Stimulated activated effector memory CD8-positive, alpha-beta T cell treated with anti-CD3 and anti-CD28 coated beads, Interleukin-12 subunit alpha, Interleukin-12 subunit beta, amount 100 ng/mL, for 72 hours (primary cell): ENCODE data around the gene AMPD1.

Experiments used
- ATAC-seq: fragments of 150-1000 bp; cut with Tn5 transposase; 2 replicates; pipeline ENCODE4 v1.10.0; 2021
- DNase-seq, 2 donors: peaks; one replicate each; pipeline ENCODE4 v3.0.0; 2021 to 2022; ENCODE audit warnings: low spot score in 2 of 2
- H3K27ac Mint-ChIP-seq: one replicate; pipeline ENCODE4 v1.8.0; 2022; ENCODE audit warnings: mild to moderate bottlenecking, mixed read lengths
- H3K36me3 Mint-ChIP-seq: one replicate; pipeline ENCODE4 v1.8.0; 2022; ENCODE audit warnings: mild to moderate bottlenecking, mixed read lengths
- H3K4me1 Mint-ChIP-seq: one replicate; pipeline ENCODE4 v1.8.0; 2022; ENCODE audit warnings: mixed read lengths
- H3K4me3 Mint-ChIP-seq: one replicate; pipeline ENCODE4 v1.8.0; 2022; ENCODE audit warnings: mild to moderate bottlenecking, mixed read lengths
- H3K9me3 Mint-ChIP-seq: one replicate; pipeline ENCODE4 v1.8.0; 2022; ENCODE audit warnings: mixed read lengths

Gene AMPD1

DNA sequence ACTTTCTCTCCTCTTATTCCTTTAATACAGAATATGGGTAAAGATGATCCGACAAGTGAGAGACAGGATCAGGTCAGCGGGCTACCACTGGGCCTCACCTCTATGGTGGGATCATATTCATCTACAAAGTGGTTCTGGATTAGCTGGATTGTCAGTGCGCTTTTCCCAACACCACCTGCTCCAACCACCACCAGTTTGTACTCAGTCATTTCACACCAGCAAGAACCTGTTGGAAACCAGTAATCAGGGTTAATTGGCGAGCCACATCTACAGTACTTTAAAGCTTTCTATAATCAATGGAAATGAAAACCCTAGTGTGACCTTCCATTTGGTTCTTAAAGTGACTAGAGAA is 20.6 kb upstream of the AMPD1 start:
- H3K4me3 Mint-ChIP-seq: peak overlapping the region; percentile 94
- ATAC-seq (no peak), DNase-seq (no peak)
- peaks cover 97% of the 10 kb centered on the region for H3K36me3 Mint-ChIP-seq
- H3K9me3 Mint-ChIP-seq: no peaks in the 10 kb centered on the region
- peaks cover 19% of the 10 kb centered on the region for H3K4me1 Mint-ChIP-seq
- peak overlapping the region; percentile 100 for H3K27ac Mint-ChIP-seq

DNA sequence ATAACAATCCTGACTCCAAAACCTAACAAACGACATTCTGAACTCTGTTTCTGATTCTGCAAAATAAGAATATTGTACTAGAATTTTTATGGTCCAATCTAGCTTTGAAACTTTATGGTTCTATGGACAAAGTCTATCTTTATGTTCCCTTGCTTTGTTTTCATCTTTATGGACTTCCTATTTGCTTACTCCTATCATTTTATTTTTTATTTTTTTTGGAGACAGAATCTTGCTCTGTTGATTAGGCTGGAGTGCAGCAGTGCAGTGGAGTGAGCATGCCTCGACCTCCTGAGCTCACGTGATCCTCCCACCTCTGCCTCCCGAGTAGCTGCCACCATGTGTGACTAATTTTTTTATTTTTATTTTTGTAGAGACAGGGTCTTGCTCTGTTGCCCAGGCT is 17.6 kb upstream of the AMPD1 start:
- H3K36me3 Mint-ChIP-seq: peaks cover 97% of the 10 kb centered on the region

DNA sequence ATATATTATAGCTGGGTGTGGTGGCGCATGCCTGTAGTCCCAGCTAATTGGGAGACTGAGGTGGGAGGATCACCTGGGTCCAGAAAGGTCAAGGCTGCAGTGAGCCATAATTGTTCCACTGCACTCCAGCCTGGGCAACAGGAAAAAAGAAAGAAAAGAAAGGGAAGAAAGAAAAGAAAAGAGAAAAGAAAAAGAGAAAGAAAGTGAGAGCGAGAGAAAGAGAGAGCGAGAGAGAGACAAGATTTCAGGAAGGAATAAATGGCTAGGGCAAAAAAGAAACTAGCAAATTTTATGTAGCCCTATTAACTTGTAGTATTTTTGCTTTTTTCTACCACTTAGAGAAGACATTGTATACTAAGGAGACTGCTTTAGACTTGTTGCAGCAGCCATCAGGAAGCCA is 15.0 kb upstream of the AMPD1 start:
- H3K4me3 Mint-ChIP-seq: no peak overlapping the region
- DNase-seq: no peak
- H3K27ac Mint-ChIP-seq: no peak overlapping the region
- peaks cover 98% of the 10 kb centered on the region for H3K36me3 Mint-ChIP-seq
- ATAC-seq: no peak
- no peaks in the 10 kb centered on the region for H3K9me3 Mint-ChIP-seq
- peaks cover 6% of the 10 kb centered on the region for H3K4me1 Mint-ChIP-seq

More for the DNA sequence above, 17.6 kb upstream of the AMPD1 start:
- Mint-ChIP-seq H3K4me3 (no peak overlapping the region), H3K9me3 (no peaks in the 10 kb centered on the region), H3K4me1 (peaks cover 11% of the 10 kb centered on the region), H3K27ac (no peak overlapping the region)
- DNase-seq: no peak
- no peak for ATAC-seq

DNA sequence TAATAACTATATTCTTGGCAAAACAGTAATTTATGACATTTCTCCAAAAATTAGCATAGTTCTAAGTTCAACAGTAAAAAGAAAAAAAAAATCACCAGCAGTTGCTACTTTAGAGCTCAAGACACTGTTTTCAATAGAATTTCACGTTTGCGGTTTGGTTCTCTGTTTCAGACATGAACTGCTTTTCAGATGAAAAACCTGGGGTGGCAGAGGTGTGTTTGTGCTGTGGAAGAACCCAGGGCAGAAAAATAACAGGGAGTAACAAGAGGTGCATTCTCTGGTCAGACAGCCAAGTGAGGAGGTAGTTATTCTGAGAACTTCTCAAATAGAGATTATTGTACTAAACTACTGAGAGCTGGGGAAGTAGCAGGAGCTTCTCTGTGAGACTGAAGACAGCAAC is 12.3 kb upstream of the AMPD1 start:
- Mint-ChIP-seq H3K4me3 (no peak overlapping the region), H3K27ac (peak overlapping the region; percentile 7), H3K4me1 (no peaks in the 10 kb centered on the region), H3K9me3 (no peaks in the 10 kb centered on the region), H3K36me3 (peaks cover 81% of the 10 kb centered on the region)
- no peak for ATAC-seq
- no peak for DNase-seq

DNA sequence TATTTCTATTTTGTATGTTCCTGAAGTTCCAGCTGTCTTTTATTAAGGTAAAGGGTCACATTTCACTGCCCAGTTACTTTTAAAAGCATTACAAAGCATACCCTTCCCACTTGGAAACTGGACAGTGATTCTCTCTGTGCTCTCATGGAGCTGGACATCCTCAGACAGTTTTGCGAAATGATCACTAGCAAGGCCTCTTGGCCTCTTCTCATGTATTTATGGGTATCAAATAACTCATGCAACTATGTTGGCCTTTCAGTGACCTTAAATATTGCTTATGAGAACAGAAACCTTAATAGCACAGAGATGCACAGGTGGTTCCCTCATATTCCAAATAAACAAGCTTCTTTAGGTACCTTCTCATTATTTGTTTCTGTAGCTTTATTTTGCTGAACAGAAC is 7.9 kb upstream of the AMPD1 start:
- no peak for ATAC-seq
- H3K4me3 Mint-ChIP-seq: no peak overlapping the region
- H3K4me1 Mint-ChIP-seq: no peaks in the 10 kb centered on the region
- no peak for DNase-seq
- H3K27ac Mint-ChIP-seq: no peak overlapping the region
- peaks cover 37% of the 10 kb centered on the region for H3K36me3 Mint-ChIP-seq
- H3K9me3 Mint-ChIP-seq: no peaks in the 10 kb centered on the region

DNA sequence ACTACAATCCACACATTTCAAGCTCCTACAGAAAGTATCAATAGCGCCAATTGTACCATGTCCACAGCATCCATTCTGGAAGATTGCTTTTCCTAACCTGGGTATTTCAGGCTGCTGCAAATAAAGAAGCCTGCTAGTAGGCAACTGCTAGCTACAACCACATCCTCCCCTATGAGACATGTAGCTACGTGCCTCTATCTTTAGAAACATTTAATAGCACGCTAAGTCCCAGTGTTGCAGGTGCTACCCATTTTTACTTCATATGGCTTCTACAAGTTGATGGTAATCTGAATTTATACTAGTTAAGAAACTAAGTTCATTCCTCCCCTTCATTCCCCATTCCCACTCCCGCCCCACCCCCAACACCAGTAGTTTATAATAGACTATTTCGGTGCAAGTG is 7.4 kb upstream of the AMPD1 start:
- H3K36me3 Mint-ChIP-seq: peaks cover 32% of the 10 kb centered on the region
- H3K4me3 Mint-ChIP-seq: no peak overlapping the region
- ATAC-seq: no peak

DNA sequence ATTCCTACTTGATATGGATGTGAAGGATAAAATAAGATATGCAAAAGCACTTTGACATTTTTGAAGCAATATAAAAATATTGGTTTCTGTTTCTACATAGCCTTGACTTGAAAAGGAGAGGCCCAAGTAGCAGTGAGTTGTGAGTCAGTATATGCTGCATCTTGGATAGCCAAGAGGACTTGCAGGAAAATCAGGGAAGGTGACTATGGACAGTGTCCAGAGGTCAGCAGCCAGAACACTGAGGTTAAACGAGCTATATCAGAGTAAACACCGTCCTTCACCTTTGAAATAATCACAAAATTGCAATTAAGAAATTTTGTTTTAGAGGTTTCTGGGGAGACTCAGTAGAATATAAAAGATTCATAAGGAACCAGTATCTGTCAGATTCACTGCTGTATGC is 6.6 kb upstream of the AMPD1 start:
- no peaks in the 10 kb centered on the region for H3K4me1 Mint-ChIP-seq

More for the DNA sequence above, 7.4 kb upstream of the AMPD1 start:
- no peaks in the 10 kb centered on the region for H3K9me3 Mint-ChIP-seq
- no peaks in the 10 kb centered on the region for H3K4me1 Mint-ChIP-seq
- H3K27ac Mint-ChIP-seq: no peak overlapping the region
- no peak for DNase-seq

DNA sequence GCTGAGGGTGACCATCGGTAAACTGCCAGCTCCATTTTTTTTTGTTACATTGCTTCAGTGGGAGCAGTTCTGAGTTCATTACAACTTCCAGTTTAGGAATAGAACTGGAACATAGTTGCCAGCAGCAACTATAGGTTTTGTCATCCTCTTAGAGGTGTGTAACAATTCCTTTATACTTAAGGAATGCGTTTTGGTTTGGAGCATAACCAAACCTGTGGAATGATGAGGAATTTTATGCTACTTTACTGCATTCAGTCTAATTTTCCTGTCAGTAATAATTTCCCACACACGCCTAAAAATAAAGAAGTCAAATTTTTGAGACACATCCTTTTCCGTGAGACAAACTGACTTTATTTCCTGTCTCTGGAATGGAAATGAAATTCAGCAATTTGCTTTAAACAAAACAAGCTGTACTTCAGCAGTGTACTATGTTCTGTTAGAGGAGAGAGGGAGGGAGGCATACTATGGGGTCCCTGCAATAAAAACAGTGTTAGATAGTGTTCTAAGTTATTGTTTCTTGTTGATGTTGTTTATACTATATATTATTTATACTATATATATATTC is 4.8 kb upstream of the AMPD1 start:
- H3K36me3 Mint-ChIP-seq: peaks cover 6% of the 10 kb centered on the region
- H3K4me1 Mint-ChIP-seq: no peaks in the 10 kb centered on the region
- no peak for ATAC-seq
- no peak for DNase-seq
- H3K9me3 Mint-ChIP-seq: no peaks in the 10 kb centered on the region
- H3K4me3 Mint-ChIP-seq: no peak overlapping the region
- H3K27ac Mint-ChIP-seq: no peak overlapping the region

More for the DNA sequence above, 6.6 kb upstream of the AMPD1 start:
- DNase-seq: no peak
- peak overlapping the region; percentile 14 for H3K27ac Mint-ChIP-seq
- H3K36me3 Mint-ChIP-seq: peaks cover 24% of the 10 kb centered on the region
- no peak overlapping the region for H3K4me3 Mint-ChIP-seq
- no peak for ATAC-seq
- H3K9me3 Mint-ChIP-seq: no peaks in the 10 kb centered on the region

DNA sequence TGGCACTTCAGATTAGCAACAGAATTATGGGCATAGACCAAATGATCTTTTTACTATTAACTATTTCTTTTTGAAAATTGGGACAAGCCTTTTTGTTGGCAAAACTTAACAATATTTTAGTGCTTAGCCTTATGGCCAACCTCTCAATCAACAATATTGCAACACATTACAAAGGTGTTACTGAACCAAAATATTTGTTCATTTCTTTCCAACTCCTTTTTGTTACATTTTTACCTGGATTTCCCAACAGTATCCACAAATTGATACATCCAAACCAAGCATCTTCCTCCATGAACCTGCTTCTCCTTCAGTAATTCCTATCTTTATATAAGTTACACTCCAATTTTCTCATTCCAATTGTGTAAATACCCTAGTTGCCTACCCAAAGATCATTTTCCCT is 1.5 kb upstream of the AMPD1 start:
- DNase-seq (no peak), ATAC-seq (no peak)
- Mint-ChIP-seq H3K36me3 (no peaks in the 10 kb centered on the region), H3K4me1 (no peaks in the 10 kb centered on the region), H3K4me3 (no peak overlapping the region), H3K9me3 (no peaks in the 10 kb centered on the region), H3K27ac (no peak overlapping the region)

DNA sequence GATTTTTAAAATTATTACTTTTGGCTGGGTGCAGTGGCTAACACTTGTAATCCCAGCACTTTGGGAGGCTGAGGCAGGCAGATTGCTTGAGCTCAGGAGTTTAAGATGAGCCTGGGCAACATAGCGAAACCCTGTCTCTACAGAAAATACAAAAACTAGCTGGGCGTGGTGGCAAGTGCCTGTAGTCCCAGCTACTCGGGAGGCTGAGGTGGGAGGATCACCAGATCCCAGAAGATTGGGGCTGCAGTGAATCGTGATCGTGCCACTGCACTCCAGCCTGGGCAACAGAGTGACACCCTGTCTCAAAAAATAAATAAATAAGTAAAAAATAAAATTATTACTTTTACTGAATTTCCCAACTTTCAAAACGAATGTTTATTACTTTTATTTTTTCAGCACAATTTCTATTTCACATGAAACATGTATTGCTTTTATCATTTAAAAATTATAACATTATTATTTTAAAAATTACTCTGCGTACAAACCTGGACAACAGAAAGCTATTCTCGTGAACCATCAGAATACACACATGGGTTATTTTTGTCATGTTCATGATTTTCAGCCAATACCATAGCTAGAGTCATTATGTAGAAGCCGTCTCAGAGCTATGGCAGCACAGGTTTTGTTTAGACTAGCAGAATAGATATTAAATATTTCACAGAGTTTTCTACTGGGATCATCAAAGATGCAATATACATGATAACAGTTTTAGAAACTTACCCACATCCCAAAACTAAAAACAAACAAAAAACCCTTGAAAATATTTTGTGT is 621 bp downstream of the AMPD1 start:
- Mint-ChIP-seq H3K9me3 (no peaks in the 10 kb centered on the region), H3K27ac (no peak overlapping the region), H3K36me3 (no peaks in the 10 kb centered on the region), H3K4me3 (no peak overlapping the region), H3K4me1 (no peaks in the 10 kb centered on the region)
- ATAC-seq: no peak
- no peak for DNase-seq

DNA sequence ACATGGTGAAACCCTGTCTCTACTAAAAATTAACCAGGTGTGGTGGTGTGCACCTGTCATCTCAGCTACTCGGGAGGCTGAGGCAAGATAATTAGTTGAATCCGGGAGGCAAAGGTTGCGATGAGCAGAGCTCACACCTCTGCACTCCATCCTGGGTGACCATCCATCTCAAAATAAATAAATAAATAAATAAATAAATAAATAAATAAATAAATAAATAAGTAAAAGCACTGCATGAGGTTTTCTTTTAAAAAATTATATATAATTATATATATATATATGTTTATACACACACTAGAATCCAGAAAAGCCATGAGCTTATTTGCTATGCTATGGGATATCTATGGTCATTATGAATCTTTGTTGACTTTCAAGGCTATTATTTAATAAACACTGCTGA is 2.4 kb downstream of the AMPD1 start:
- ATAC-seq (no peak), DNase-seq (no peak)
- no peaks in the 10 kb centered on the region for H3K9me3 Mint-ChIP-seq
- no peak overlapping the region for H3K27ac Mint-ChIP-seq
- H3K4me1 Mint-ChIP-seq: no peaks in the 10 kb centered on the region
- H3K4me3 Mint-ChIP-seq: no peak overlapping the region
- no peaks in the 10 kb centered on the region for H3K36me3 Mint-ChIP-seq

DNA sequence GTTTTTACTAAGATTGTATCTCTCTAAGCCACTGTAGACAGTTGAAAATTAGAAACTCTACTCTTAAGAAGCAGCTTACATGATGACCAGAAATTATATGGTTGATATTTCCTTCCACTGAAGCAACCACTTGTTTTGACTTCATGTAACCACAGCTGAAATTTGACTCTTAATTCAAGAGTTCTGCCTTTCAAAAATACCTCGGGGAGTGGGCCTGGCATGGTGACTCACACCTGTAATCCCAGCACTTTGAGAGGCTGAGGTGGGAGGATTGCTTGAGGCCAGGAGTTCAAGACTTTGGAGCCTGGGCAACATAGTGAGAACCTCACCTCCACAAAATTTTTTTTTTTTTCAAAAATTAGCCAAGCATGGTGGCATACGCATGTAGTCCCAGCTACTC is 4.3 kb downstream of the AMPD1 start:
- Mint-ChIP-seq H3K36me3 (no peaks in the 10 kb centered on the region), H3K4me1 (no peaks in the 10 kb centered on the region), H3K27ac (no peak overlapping the region), H3K4me3 (no peak overlapping the region), H3K9me3 (no peaks in the 10 kb centered on the region)
- DNase-seq: no peak
- ATAC-seq: no peak

DNA sequence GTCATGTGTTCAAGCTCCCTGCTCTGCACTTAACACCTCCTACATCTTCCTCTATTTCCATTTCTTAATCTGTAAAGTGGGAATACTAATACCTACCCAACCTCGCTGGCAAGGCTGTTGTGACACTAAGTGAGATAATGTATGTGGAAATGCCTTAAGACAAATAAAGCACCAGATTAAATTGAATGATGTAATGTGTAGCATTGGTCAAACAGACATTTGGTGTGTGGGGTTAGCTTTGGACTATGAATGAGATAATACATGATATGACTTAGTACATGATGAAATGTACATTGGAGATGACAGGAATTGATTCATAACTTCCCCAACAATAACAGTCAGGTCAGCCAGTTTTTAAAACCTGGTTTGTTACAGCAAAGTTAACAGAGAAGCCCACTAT is 5.2 kb downstream of the AMPD1 start:
- Mint-ChIP-seq H3K4me1 (no peaks in the 10 kb centered on the region), H3K27ac (no peak overlapping the region), H3K4me3 (no peak overlapping the region), H3K36me3 (no peaks in the 10 kb centered on the region), H3K9me3 (no peaks in the 10 kb centered on the region)
- ATAC-seq: no peak
- DNase-seq: no peak

DNA sequence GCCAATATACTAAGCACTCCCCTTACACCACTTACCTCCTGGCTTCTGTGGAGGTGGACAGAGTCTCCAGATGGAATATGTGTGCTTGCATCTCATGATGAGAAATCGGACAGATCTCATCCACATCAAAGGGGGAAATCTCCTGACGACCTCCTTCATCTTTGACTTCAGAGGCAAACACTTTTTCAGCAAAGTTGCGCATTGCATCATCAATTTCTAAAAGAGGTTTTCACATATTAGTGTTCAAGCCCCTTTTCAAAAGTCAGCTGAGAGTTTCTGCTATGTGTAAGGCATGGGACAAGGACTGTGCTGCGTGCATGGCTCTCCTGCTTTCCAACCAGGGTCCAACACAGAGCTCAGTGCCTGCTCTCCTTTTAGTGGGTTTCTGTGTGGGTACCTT is 6.8 kb downstream of the AMPD1 start:
- ATAC-seq: no peak
- Mint-ChIP-seq H3K9me3 (no peaks in the 10 kb centered on the region), H3K4me1 (no peaks in the 10 kb centered on the region), H3K36me3 (no peaks in the 10 kb centered on the region), H3K27ac (no peak overlapping the region), H3K4me3 (no peak overlapping the region)
- DNase-seq: no peak

DNA sequence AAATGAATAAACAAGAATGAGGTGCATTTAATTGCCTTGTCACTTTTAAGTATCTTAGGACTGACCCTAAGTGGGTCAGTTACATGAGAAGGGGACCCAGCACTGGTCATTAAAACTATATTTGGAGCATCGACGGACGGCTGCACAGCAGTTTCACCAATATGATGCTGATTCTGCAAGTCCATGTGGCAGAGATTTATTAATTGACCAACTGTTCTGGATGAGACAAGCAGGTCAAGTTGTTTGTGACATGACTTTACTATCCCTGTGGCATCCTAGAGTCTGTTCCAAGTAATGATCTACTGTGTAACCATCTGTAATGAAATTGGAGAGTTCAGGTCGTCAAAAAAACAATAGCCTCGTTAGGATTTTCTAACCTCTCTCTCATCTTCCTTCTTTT is 9.5 kb downstream of the AMPD1 start:
- Mint-ChIP-seq H3K9me3 (no peaks in the 10 kb centered on the region), H3K36me3 (no peaks in the 10 kb centered on the region), H3K4me3 (no peak overlapping the region), H3K4me1 (no peaks in the 10 kb centered on the region), H3K27ac (no peak overlapping the region)
- ATAC-seq (no peak), DNase-seq (no peak)

DNA sequence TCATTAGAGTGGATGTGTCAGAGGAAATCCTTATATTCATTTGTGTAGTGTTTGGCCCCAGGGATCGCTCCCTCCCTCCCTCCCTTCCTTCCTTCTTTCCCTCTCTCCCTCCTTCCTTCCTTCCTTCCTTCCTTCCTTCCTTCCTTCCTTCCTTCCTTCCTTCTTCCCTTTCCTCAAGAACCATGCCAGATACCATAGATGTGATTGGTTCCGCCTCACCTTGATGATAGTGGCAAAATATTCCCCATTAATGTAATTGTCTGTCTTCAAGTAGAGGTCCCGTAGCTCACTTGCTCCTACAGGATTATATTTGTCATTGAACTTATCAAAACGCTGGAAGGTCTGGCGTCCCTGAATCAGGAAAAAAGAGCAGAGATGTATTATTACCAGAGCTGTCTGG is 17.7 kb downstream of the AMPD1 start:
- Mint-ChIP-seq H3K9me3 (no peaks in the 10 kb centered on the region), H3K4me1 (no peaks in the 10 kb centered on the region), H3K4me3 (no peak overlapping the region), H3K36me3 (no peaks in the 10 kb centered on the region), H3K27ac (no peak overlapping the region)
- no peak for ATAC-seq
- no peak for DNase-seq
